ENCODE measurements around the gene MMP14.
A peak's percentile ranks its signal among the peaks of the same experiment; 100 is the strongest.
"Not testable (repeated sequence)": the region's sequence is repeated elsewhere in the genome, so short reads cannot be mapped to it uniquely, and the experiment has no call there.

The MMP14 gene

DNA sequence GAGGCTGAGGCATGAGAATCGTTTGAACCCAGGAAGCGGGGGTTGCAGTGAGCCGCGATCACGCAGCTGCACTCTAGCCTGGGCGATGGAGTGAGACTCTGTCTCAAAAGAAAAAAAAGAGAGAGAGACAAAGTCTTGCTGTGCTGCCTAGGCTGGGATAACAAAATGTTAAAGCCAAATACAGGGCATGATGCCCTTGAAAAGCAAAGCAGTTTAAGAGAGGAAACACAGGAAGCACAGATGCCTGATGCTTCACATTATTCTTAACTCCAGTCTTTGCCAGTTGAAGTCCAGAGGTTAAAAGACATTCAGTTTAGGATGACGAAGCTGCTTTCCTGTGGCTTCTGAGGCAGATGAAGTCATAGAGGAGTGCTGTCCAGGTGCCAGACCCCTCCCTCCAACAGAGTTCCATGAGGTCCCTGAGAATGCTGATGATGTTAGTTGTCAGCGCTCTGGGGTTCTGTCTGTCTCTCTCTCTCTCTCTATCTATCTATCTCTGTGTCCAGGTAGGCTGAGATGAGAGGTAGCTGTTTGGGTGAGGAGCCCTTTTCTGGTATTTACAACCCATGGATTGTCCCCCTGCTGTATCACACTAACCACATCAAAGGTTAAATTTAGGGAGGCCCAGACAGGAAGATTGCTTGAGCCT lies 11.6 kb upstream of the MMP14 start:
- H3K36me3 ChIP-seq (ENCODE audit: control insufficient read depth in 1 of 2, insufficient read depth in 2 of 2, low read depth in 1 of 2, low read length in 2 of 2), result no peaks in the 10 kb centered on the region
- peak overlapping the region in 1 of 2 experiments; percentile 36 for H3K4me3 ChIP-seq (ENCODE audit: insufficient read depth in 1 of 2, low read depth in 1 of 2, low read length in 2 of 2)
- no peak overlapping the region for H4K91ac ChIP-seq (ENCODE audit: low read length)
- peak; percentile 87 for DNase-seq
- peaks cover 24% of the 10 kb centered on the region for H3K4me1 ChIP-seq (ENCODE audit: control insufficient read depth, insufficient read depth, low read depth, low read length)
- no peaks in the 10 kb centered on the region for H3K27me3 ChIP-seq (ENCODE audit: control insufficient read depth in 1 of 2, insufficient read depth in 1 of 2, low read length in 2 of 2)
- peak overlapping the region; percentile 41 to 78 for H3K4ac ChIP-seq (ENCODE audit: low read depth in 1 of 2, low read length in 2 of 2)
- no peak overlapping the region for H3K14ac ChIP-seq (ENCODE audit: low read length in 2 of 2)
- H3K18ac ChIP-seq (ENCODE audit: low read depth in 1 of 2, low read length in 2 of 2), result peak overlapping the region in 1 of 2 experiments; percentile 67
- H3K9me3 ChIP-seq (ENCODE audit: control insufficient read depth, low read length), result no peaks in the 10 kb centered on the region
- H2BK15ac ChIP-seq (ENCODE audit: low read depth, poor library complexity, severe bottlenecking), result peak overlapping the region; percentile 100
- H2AFZ ChIP-seq (ENCODE audit: low read depth, low read length), result peak overlapping the region; percentile 57
- peak overlapping the region; percentile 72 for H3K27ac ChIP-seq (ENCODE audit: low read length, poor library complexity, severe bottlenecking)
- H2AK5ac ChIP-seq (ENCODE audit: low read length, severe bottlenecking), result no peak overlapping the region
- no peak overlapping the region for H3K23ac ChIP-seq (ENCODE audit: low read length in 2 of 2)
- H3K79me1 ChIP-seq (replicated peaks; ENCODE audit: low read length, poor library complexity, severe bottlenecking), result no peaks in the 10 kb centered on the region
- no peak overlapping the region for H3K4me2 ChIP-seq (ENCODE audit: low read length, poor library complexity, severe bottlenecking)
- H2BK5ac ChIP-seq (ENCODE audit: low read depth, low read length, poor library complexity, severe bottlenecking), result no peak overlapping the region
- H2BK12ac ChIP-seq (ENCODE audit: low read length in 2 of 2), result peak overlapping the region in 1 of 2 experiments; percentile 84
- WGBS, result 58% methylated on average over 7 of the region's 8 CpGs
- H4K8ac ChIP-seq (ENCODE audit: low read length), result peak overlapping the region; percentile 81
- peak overlapping the region; percentile 84 for H3K9ac ChIP-seq (ENCODE audit: low read length)
- H2BK120ac ChIP-seq (ENCODE audit: low read depth, low read length), result no peak overlapping the region

DNA sequence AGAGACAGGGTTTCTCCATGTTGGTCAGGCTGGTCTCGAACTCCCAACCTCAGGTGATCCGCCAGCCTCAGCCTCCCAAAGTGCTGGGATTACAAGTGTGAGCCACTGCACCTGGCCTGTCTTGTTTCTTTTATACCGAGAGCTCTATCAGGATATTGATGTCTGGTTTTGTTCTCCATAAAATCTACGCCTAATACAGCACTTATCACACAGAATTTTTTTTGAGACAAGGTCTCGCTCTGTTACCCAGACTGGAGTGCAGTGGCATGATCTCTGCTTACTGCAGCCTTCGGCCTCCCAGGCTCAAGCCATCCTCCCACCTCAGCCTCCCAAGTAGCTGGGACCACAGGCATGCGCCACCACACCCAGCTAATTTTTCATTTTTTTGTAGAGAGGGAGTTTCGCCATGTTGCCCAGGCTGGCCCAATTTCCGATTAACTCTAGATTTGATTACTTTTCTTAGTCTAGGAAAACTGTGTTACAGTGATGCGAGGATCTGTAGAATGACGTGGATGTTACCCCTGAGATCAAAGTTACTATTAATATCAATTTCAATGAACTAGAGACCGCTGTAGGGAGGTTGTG lies 7.2 kb upstream of the MMP14 start:
- Histone ChIP-seq H3K4me2 (ENCODE audit: low read length, poor library complexity, severe bottlenecking) (peak overlapping the region; percentile 25), H3K4ac (ENCODE audit: low read depth in 1 of 2, low read length in 2 of 2) (peak overlapping the region; percentile 70 to 83), H4K8ac (ENCODE audit: low read length) (peak overlapping the region; percentile 96), H3K18ac (ENCODE audit: low read depth in 1 of 2, low read length in 2 of 2) (peak overlapping the region; percentile 38 to 72), H2BK15ac (ENCODE audit: low read depth, poor library complexity, severe bottlenecking) (peak overlapping the region; percentile 40), H2AFZ (ENCODE audit: low read depth, low read length) (peak overlapping the region; percentile 62), H2BK12ac (ENCODE audit: low read length in 2 of 2) (peak overlapping the region in 1 of 2 experiments; percentile 61), H2AK5ac (ENCODE audit: low read length, severe bottlenecking) (peak overlapping the region; percentile 41), H3K9ac (ENCODE audit: low read length) (peak overlapping the region; percentile 93), H3K4me3 (ENCODE audit: insufficient read depth in 1 of 2, low read depth in 1 of 2, low read length in 2 of 2) (peak overlapping the region in 1 of 2 experiments; percentile 92), H3K36me3 (ENCODE audit: control insufficient read depth in 1 of 2, insufficient read depth in 2 of 2, low read depth in 1 of 2, low read length in 2 of 2) (peaks cover 7 to 22% of the 10 kb centered on the region in 2 experiments), H3K27ac (ENCODE audit: low read length, poor library complexity, severe bottlenecking) (peak overlapping the region; percentile 56)
- not testable (repeated sequence) for H2BK120ac ChIP-seq (ENCODE audit: low read depth, low read length); H3K9me3 ChIP-seq (ENCODE audit: control insufficient read depth, low read length); H2BK5ac ChIP-seq (ENCODE audit: low read depth, low read length, poor library complexity, severe bottlenecking); H4K91ac ChIP-seq (ENCODE audit: low read length); H3K14ac ChIP-seq (ENCODE audit: low read length in 2 of 2); DNase-seq; H3K4me1 ChIP-seq (ENCODE audit: control insufficient read depth, insufficient read depth, low read depth, low read length); H3K23ac ChIP-seq (ENCODE audit: low read length in 2 of 2); H3K79me1 ChIP-seq (replicated peaks; ENCODE audit: low read length, poor library complexity, severe bottlenecking); H3K27me3 ChIP-seq (ENCODE audit: control insufficient read depth in 1 of 2, insufficient read depth in 1 of 2, low read length in 2 of 2)
- WGBS, result 89% methylated on average over 7 of the region's 12 CpGs

DNA sequence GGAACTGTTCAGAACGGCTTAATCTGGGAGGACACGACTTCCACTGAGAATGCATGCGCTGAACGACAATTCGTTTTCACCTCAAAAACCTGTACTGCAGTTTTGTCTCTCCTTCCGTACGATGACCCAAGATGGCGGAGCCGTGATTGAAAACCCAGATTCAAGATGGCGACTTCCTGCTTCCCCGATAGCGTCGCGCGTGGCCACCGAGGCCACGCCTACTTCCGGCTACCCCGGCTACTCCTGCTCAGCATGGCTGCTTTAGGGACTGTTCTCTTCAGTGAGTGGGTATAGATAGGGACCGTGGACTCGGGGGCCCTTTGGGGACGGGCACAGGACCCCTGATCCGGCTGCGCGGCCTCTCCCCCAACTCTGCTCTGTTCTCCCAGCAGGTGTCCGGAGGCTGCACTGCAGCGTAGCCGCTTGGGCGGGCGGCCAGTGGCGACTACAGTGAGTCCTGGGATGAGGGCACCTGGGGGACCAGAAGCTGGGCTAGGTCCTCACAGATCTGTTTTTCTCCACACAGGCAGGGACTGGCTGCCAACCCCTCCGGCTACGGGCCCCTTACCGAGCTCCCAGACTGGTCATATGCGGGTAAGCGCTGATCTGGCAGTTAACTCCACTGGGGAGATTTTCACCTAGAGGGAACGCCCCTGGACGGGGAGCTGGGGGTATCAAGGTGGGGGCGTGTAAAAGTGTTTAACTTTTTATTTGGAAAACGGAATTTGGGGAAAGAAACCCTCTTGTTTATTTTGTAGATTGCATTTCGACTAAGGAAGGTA lies 6.5 kb upstream of the MMP14 start, which contains the start of gene MRPL52:
Gene MRPL52 (plus strand): TSS at position 227 of the 782 bp plus-strand sequence. CDS start 26 bp downstream, at position 253.
- Histone ChIP-seq H2BK15ac (ENCODE audit: low read depth, poor library complexity, severe bottlenecking) (peak within 1 kb of the TSS; percentile 77), H3K14ac (ENCODE audit: low read length in 2 of 2) (peak within 1 kb of the TSS in 1 of 2 experiments; percentile 86), H3K27me3 (ENCODE audit: control insufficient read depth in 1 of 2, insufficient read depth in 1 of 2, low read length in 2 of 2) (no peaks in the 10 kb centered on the region), H3K18ac (ENCODE audit: low read depth in 1 of 2, low read length in 2 of 2) (peak within 1 kb of the TSS; percentile 72 to 93), H3K4me3 (ENCODE audit: insufficient read depth in 1 of 2, low read depth in 1 of 2, low read length in 2 of 2) (peak within 1 kb of the TSS; percentile 92 to 95), H3K23ac (ENCODE audit: low read length in 2 of 2) (peak within 1 kb of the TSS in 1 of 2 experiments; percentile 83), H2BK12ac (ENCODE audit: low read length in 2 of 2) (peak within 1 kb of the TSS in 1 of 2 experiments; percentile 63), H4K91ac (ENCODE audit: low read length) (peak within 1 kb of the TSS; percentile 84), H3K9me3 (ENCODE audit: control insufficient read depth, low read length) (no peaks in the 10 kb centered on the region), H4K8ac (ENCODE audit: low read length) (peak within 1 kb of the TSS; percentile 96), H2AFZ (ENCODE audit: low read depth, low read length) (peak within 1 kb of the TSS; percentile 98), H3K79me1 (replicated peaks; ENCODE audit: low read length, poor library complexity, severe bottlenecking) (peaks cover 4% of the 10 kb centered on the region), H2BK120ac (ENCODE audit: low read depth, low read length) (peak within 1 kb of the TSS; percentile 80), H3K9ac (ENCODE audit: low read length) (peak within 1 kb of the TSS; percentile 93), H3K4me1 (ENCODE audit: control insufficient read depth, insufficient read depth, low read depth, low read length) (peaks cover 3% of the 10 kb centered on the region), H2AK5ac (ENCODE audit: low read length, severe bottlenecking) (peak within 1 kb of the TSS; percentile 41), H3K27ac (ENCODE audit: low read length, poor library complexity, severe bottlenecking) (peak within 1 kb of the TSS; percentile 60), H3K4ac (ENCODE audit: low read depth in 1 of 2, low read length in 2 of 2) (peak within 1 kb of the TSS; percentile 84 to 95), H3K36me3 (ENCODE audit: control insufficient read depth in 1 of 2, insufficient read depth in 2 of 2, low read depth in 1 of 2, low read length in 2 of 2) (peaks cover 14 to 29% of the 10 kb centered on the region in 2 experiments), H2BK5ac (ENCODE audit: low read depth, low read length, poor library complexity, severe bottlenecking) (peak within 1 kb of the TSS; percentile 94), H3K4me2 (ENCODE audit: low read length, poor library complexity, severe bottlenecking) (peak within 1 kb of the TSS; percentile 95)
- peak; percentile 88 for DNase-seq
- WGBS, result 1% methylated on average over 41 of the region's 41 CpGs
